Measurements from ENCODE around the gene PTPRT.

GRCh38 chr20:43191143-43191542, 1.4 kb upstream of the PTPRT start:
- no peak for TF ChIP-seq CTCF (conservative IDR thresholded peaks at IDR 0.05; ENCODE audit: low read depth, low read length)
- TF ChIP-seq MAZ (IDR thresholded peaks at IDR 0.05; ENCODE audit: borderline replicate concordance, low read depth, low read length), result no peak
- no peak for TF ChIP-seq POLR2A (IDR thresholded peaks at IDR 0.05; ENCODE audit: low read depth, low read length)
- TF ChIP-seq SMC3 (IDR thresholded peaks at IDR 0.05; ENCODE audit: low read depth, low read length), result no peak
- TF ChIP-seq RAD21 (IDR thresholded peaks at IDR 0.05; ENCODE audit: low read length), result no peak
- no peak for TF ChIP-seq FOS (IDR thresholded peaks at IDR 0.05; ENCODE audit: low read depth, low read length)
- no peak for TF ChIP-seq CHD1 (IDR thresholded peaks at IDR 0.05; ENCODE audit: low read depth, low read length)
- no peak for TF ChIP-seq BHLHE40 (IDR thresholded peaks at IDR 0.05; ENCODE audit: low read depth, low read length)
- TF ChIP-seq MAFK (IDR thresholded peaks at IDR 0.05; ENCODE audit: low read depth, low read length), result no peak
- no peak for TF ChIP-seq USF2 (IDR thresholded peaks at IDR 0.05; ENCODE audit: low read depth, low read length)
- TF ChIP-seq CEBPB (IDR thresholded peaks at IDR 0.05; ENCODE audit: low read depth, low read length), result no peak

All from IMR-90 (cell line).